Stomach smooth muscle (tissue), 2 donors: ENCODE data around the gene CDC42EP5.
"Not testable (repeated sequence)": the region's sequence is repeated elsewhere in the genome, so short reads cannot be mapped to it uniquely, and the experiment has no call there.

Experiments
- H3K27ac ChIP-seq: one replicate; pipeline ENCODE4 v1.7.0; 2013; ENCODE audit warnings: mild to moderate bottlenecking, low read length, inconsistent platforms
- H3K27me3 ChIP-seq, 2 donors: one replicate each; pipeline ENCODE4 v1.7.0; 2013; ENCODE audit warnings: low read length in 2 of 2; ENCODE audit not compliant: insufficient read depth in 2 of 2, control insufficient read depth in 1 of 2
- H3K36me3 ChIP-seq, 2 donors: one replicate each; pipeline ENCODE4 v1.7.0; 2013; ENCODE audit warnings: low read length in 2 of 2; ENCODE audit not compliant: control insufficient read depth in 2 of 2, insufficient read depth in 2 of 2
- H3K4me1 ChIP-seq: one replicate; pipeline ENCODE4 v1.7.0; 2013; ENCODE audit warnings: low read length; ENCODE audit not compliant: control insufficient read depth, insufficient read depth
- H3K4me3 ChIP-seq, 2 donors: one replicate each; pipeline ENCODE4 v1.7.0; 2013; ENCODE audit warnings: low read length in 2 of 2
- H3K9ac ChIP-seq, 2 donors: one replicate each; pipeline ENCODE4 v1.7.0; 2013; ENCODE audit warnings: low read length in 2 of 2, mild to moderate bottlenecking in 1 of 2
- H3K9me3 ChIP-seq, 2 donors: one replicate each; pipeline ENCODE4 v1.7.0; 2013; ENCODE audit warnings: low read length in 2 of 2; ENCODE audit not compliant: control insufficient read depth in 2 of 2
- donor health status: healthy.
- donor health status: Pancreatic carcinoma.

Gene CDC42EP5

GRCh38 chr19:54507038-54507717 lies 34.1 kb upstream of the CDC42EP5 start:
- H3K4me3 ChIP-seq = not testable (repeated sequence)

GRCh38 chr19:54506079-54506478 lies 33.0 kb upstream of the CDC42EP5 start:
- no peaks in the 10 kb centered on the region for H3K27me3 ChIP-seq
- no peak overlapping the region for H3K4me3 ChIP-seq
- H3K27ac ChIP-seq = no peak overlapping the region
- no peak overlapping the region for H3K9ac ChIP-seq
- no peaks in the 10 kb centered on the region for H3K4me1 ChIP-seq
- no peaks in the 10 kb centered on the region for H3K36me3 ChIP-seq
- H3K9me3 ChIP-seq = no peaks in the 10 kb centered on the region

More at GRCh38 chr19:54507038-54507717, 34.1 kb upstream of the CDC42EP5 start:
- H3K27me3 ChIP-seq, H3K9ac ChIP-seq, H3K9me3 ChIP-seq, H3K27ac ChIP-seq, H3K36me3 ChIP-seq, H3K4me1 ChIP-seq: not testable (repeated sequence)

DNA sequence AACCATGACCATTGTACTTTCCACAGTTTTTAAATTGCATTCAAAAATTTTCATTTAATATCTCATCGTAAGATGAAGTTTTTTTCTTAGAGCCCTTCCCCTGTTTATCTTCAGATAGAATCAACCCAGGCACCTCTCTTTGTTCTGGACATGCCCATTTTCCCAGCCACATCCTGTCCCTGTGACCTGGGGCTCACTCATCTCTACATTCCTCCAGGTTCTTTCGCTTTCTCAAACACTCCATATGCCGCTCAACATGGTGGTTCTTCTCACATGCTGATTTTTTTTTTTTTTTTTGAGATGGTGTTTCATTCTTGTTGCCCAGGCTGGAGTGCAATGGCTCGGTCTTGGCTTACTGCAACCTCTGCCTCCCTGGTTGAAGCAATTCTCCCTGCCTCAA lies 32.4 kb upstream of the CDC42EP5 start:
- not testable (repeated sequence) for H3K36me3 ChIP-seq, H3K4me1 ChIP-seq, H3K4me3 ChIP-seq, H3K9ac ChIP-seq, H3K9me3 ChIP-seq, H3K27ac ChIP-seq, H3K27me3 ChIP-seq

GRCh38 chr19:54502518-54503048 lies 29.5 kb upstream of the CDC42EP5 start, which contains the start of gene LAIR2:
LAIR2 (plus strand) TSS chr19:54502831; CDS start chr19:54502919, 88 bp downstream.
- H3K4me1 ChIP-seq = no peaks in the 10 kb centered on the region
- H3K9me3 ChIP-seq = no peaks in the 10 kb centered on the region
- H3K27me3 ChIP-seq = no peaks in the 10 kb centered on the region
- no peak within 1 kb of the TSS for H3K4me3 ChIP-seq
- no peak within 1 kb of the TSS for H3K9ac ChIP-seq
- H3K36me3 ChIP-seq = no peaks in the 10 kb centered on the region
- no peak within 1 kb of the TSS for H3K27ac ChIP-seq

- H3K4me1 ChIP-seq, H3K27me3 ChIP-seq, H3K36me3 ChIP-seq, H3K9me3 ChIP-seq, H3K27ac ChIP-seq, H3K4me3 ChIP-seq, H3K9ac ChIP-seq: not testable (repeated sequence)
Observed at GRCh38 chr19:54498451-54498772, 25.3 kb upstream of the CDC42EP5 start.

DNA sequence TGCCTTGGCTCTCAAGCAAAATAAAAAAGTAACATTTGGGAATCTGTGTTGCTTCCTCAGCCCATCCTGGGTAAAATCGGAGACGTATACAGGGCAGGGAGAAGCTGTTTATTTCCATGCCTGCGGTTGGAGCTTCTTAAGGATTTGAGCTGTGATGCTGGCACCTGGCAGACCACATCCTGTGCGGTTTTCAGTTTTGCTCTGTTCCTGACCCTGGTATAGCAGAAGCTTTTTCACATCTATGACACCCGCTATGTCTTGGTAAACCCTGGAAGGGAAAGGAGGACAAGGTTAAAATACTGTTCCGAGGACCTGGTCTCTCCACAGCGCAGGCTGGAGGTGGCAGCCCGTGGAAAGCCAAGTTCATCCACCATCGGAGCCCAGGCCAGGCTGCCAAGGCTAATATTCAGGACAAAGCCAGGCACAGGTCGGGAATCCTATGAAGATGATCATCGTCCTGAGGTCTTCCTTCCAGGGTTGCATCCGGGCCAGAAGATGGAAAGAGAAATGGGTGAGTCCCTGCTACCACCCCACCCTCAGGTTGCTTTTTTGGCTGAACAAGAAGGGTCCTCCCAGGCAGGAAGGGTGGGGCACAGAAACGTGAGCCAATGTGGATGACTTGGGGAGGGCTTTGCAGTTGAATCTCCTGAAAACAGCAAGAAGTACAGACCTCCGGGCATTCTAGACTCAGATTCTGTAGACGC lies 24.8 kb upstream of the CDC42EP5 start:
- H3K36me3 ChIP-seq, H3K4me1 ChIP-seq, H3K9me3 ChIP-seq, H3K9ac ChIP-seq, H3K27ac ChIP-seq, H3K4me3 ChIP-seq, H3K27me3 ChIP-seq: not testable (repeated sequence)

- H3K4me1 ChIP-seq, H3K4me3 ChIP-seq, H3K9ac ChIP-seq, H3K27me3 ChIP-seq, H3K36me3 ChIP-seq, H3K9me3 ChIP-seq, H3K27ac ChIP-seq: not testable (repeated sequence)
Observed at GRCh38 chr19:54495284-54495683, 22.2 kb upstream of the CDC42EP5 start.

GRCh38 chr19:54493967-54494585 lies 21.0 kb upstream of the CDC42EP5 start:
- H3K9me3 ChIP-seq = no peaks in the 10 kb centered on the region
- no peaks in the 10 kb centered on the region for H3K36me3 ChIP-seq
- H3K9ac ChIP-seq = no peak overlapping the region
- no peaks in the 10 kb centered on the region for H3K4me1 ChIP-seq
- H3K27me3 ChIP-seq = peaks cover 4 to 8% of the 10 kb centered on the region in 2 donors
- no peak overlapping the region for H3K27ac ChIP-seq
- H3K4me3 ChIP-seq = no peak overlapping the region

DNA sequence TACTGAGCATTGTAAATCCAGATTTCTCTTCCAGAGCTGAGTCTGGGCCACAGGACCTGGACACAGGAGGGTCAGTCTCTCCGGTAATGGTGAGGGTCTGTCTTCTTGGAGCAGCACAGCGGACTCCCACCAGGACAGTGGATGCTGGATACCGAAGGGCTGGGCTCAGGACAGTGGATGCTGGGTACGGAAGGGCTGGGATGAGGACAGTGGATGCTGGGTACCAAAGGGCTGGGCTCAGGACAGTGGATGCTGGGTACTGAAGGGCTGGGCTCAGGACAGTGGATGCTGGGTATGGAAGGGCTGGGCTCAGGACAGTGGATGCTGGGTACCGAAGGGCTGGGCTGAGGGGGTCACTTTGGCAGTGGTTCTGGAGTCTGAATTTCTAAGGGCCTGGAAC lies 20.0 kb upstream of the CDC42EP5 start:
- H3K4me3 ChIP-seq, H3K4me1 ChIP-seq, H3K27me3 ChIP-seq, H3K27ac ChIP-seq, H3K36me3 ChIP-seq, H3K9ac ChIP-seq, H3K9me3 ChIP-seq: not testable (repeated sequence)

GRCh38 chr19:54492568-54492967 lies 19.5 kb upstream of the CDC42EP5 start:
- H3K9me3 ChIP-seq = no peaks in the 10 kb centered on the region
- no peak overlapping the region for H3K27ac ChIP-seq
- no peak overlapping the region for H3K9ac ChIP-seq
- peaks cover 4 to 8% of the 10 kb centered on the region in 2 donors for H3K27me3 ChIP-seq
- H3K4me1 ChIP-seq = no peaks in the 10 kb centered on the region
- H3K36me3 ChIP-seq = no peaks in the 10 kb centered on the region
- no peak overlapping the region for H3K4me3 ChIP-seq

- Histone ChIP-seq H3K4me3 (no peak overlapping the region), H3K9me3 (no peaks in the 10 kb centered on the region), H3K27ac (no peak overlapping the region), H3K4me1 (no peaks in the 10 kb centered on the region), H3K9ac (no peak overlapping the region), H3K27me3 (peaks cover 4 to 8% of the 10 kb centered on the region in 2 donors), H3K36me3 (no peaks in the 10 kb centered on the region)
Observed at GRCh38 chr19:54489766-54490165, 16.7 kb upstream of the CDC42EP5 start.
